Globus pallidus (tissue), 1 donor: ENCODE results near the gene FAM171A1.
"Not testable (repeated sequence)": the region's sequence is repeated elsewhere in the genome, so short reads cannot be mapped to it uniquely, and the experiment has no call there.

Source experiments
- DNase-seq: peaks from one replicate; pipeline ENCODE4 v3.0.0-alpha.2; 2015; ENCODE audit warnings: low spot score

FAM171A1 gene

DNA sequence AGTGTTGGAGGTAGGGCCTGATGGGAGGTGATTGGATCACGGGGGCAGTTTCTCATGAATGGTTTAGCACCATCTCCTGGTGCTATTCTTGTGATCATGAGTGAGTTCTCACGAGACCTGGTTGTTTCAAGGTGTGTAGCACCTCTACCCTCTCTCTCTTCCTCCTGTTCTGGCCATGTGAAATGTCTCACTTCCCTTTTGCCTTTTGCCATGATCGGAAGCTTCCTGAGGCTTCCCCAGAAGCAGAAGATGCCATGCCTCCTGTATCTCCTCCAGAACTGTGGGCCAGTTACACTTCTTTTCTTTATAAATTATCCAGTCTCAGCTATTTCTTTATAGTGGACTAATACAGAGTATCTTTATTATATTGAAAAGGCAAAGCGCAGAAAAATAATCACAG, 90.1 kb downstream of the FAM171A1 start:
- no peak for DNase-seq

- no peak for DNase-seq
Observed at GRCh38 chr10:15280462-15280861, 90.6 kb downstream of the FAM171A1 start.

GRCh38 chr10:15279236-15279635, 91.9 kb downstream of the FAM171A1 start:
- DNase-seq, result no peak

GRCh38 chr10:15278786-15279185, 92.3 kb downstream of the FAM171A1 start:
- DNase-seq, result no peak

DNA sequence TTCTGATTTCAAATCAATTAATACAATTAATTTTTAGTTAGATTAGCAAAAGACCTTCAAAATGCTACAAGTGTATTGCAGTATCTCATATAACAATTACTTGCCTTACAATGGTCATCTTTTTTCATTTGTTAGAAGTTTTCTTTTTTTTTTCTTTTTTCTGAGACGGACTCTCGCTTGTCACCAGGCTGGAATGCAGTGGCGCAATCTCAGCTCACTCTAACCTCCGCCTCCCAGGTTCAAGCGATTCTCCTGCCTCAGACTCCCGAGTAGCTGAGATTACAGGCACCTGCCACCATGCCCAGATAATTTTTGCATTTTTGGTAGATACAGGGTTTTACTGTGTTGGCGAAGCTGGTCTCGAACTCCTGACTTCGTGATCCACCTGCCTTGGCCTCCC, 95.0 kb downstream of the FAM171A1 start:
- not testable (repeated sequence) for DNase-seq

DNA sequence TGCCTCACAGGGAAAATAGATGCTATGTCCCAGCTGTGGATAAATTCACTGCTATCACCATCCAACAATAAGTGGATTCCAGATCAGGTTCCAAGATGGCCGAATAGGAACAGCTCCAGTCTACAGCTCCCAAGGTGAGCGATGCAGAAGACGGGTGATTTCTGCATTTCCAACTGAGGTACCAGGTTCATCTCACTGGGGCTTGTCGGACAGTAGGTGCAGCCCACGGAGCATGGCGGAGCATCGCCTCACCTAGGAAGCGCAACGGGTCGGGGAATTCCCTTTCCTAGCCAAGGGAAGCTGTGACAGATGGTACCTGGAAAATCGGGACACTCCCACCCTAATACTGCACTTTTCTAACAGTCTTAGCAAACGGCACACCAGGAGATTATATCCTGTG, 101.3 kb downstream of the FAM171A1 start:
- DNase-seq, result not testable (repeated sequence)

- no peak for DNase-seq
Observed at GRCh38 chr10:15267496-15267895, 103.6 kb downstream of the FAM171A1 start.

- no peak for DNase-seq
Observed at GRCh38 chr10:15266117-15266516, 105.0 kb downstream of the FAM171A1 start.

DNA sequence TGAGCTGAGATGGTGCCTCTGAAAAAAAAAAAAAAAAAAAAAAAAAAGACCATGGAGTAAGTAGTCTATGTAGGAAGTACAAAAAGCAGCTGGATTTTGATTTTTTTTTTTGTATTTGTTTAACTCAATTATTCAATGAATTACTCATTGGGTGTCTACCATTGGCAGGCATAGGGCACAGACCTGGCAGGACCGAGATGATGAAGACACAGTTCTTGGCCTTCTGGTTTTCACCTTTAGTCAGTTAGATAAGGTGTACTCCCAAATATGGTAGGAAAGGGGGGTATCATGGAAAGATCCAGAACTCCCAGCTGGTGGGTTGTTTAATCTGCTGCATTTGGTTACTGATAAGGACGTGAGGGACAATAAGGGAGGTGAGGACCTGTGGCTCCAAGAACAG, 105.5 kb downstream of the FAM171A1 start:
- DNase-seq, result no peak

DNA sequence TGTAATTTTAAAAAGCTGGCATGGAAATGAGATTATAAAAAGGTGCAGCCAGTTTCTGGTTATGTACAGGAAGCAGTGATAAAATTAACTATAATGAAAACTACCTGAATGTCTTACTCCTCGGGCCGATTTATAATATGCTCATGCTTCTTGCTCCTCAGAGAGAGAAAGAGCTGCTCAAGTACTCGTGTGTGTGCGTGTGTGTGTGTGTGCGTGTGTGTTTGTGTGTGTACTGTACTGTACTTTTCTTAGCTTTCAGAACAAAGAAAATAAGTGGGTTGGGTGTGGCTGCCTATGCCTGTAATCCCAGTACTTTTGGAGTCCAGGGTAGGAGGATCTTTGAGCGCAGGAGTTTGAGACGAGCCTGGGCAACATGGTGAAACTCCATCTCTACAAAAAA, 106.0 kb downstream of the FAM171A1 start:
- no peak for DNase-seq

- DNase-seq, result no peak
Observed at GRCh38 chr10:15263657-15264323, 107.3 kb downstream of the FAM171A1 start.

DNA sequence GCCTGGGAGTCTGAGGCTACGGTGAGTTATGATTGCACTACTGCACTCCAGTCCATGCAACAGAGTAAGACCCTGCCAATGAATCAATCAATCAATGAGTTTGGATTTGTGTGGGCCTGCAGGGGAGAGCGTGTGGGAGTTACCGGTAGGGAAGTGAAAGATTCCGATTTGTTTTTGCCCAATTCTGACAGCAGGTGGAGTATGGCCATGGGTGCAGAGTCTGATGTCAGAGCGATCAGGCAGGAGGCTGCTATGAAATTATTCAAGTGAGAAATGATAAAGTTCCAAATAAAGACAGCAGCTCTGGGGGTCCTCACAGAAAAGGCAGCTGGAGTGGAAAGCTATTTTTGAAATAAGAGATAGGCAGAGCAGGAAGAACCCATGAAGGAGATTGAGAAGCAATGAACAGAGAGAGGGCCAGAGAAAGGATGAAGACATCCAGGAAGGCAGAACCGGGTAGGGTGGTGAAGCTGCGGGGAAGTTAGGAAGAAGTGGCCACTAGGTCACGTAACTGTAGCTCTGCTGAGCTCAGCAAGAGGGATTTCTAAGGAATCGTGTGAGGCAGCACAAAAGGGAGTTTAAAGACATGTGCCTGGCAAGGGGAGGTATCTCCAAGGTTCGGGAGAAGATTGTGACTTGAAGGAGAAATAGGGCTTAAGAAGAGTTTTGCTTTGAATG, 108.9 kb downstream of the FAM171A1 start:
- peak; percentile 45 for DNase-seq

- no peak for DNase-seq
Observed at GRCh38 chr10:15259136-15259535, 112.0 kb downstream of the FAM171A1 start.

- no peak for DNase-seq
Observed at GRCh38 chr10:15258255-15258654, 112.8 kb downstream of the FAM171A1 start.

DNA sequence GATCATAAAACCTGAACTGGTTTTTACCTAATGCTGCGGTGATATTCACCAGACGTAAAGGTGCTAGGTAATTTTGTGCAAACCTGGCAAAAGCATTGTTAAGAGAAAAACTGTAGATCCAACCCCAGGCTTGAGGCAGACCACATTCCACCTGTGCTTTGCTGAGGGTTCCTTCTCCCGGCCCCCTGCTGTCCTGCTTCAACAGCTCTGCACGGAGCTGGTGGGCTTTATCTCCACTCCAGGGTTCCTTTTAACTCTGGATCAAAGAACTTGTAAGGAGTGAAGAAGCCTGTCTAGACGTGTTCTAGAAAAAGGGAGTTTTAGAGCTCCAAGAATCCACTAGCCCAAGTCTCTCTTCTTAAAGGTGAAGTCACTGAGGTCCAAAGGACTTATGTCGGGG, 115.1 kb downstream of the FAM171A1 start:
- DNase-seq, result no peak

DNA sequence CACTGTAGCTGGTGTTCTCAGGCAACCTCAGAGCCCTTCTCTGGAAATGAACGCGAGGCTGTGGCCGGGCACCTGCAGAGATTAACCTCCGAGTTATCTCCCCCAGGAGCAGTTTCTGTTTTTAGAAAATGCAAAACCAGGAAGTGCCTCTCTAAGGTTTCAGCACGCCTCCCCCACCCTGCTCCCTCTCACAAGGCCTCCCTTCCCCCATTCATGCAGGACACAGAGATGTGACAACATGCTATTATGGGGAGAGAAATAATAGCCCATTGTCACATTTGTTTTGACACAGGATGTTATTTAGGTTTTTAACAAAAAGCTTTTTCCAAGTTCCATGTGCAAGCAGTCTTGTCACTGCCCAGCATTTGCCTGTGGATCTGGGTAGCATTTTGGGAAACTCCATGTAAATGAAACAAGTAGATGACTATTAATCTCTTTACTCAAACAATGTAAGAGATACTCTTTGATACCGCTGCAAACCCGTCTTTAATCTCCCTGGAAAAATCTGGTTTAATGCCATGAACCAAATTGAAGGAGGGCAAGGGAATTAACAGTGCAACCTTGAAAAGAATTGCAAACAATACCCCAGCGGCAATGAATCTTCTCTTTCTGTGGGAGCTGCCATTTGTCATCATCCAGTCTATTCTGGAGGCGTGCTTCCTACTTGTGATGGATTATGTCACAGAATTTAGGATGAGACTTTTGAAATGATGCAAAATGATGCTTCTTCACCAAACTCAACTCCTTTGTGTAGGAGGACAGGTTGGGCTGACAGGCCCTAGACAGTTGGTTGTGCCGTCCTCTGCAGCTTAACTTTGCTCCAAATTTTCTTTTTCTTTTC, 116.1 kb downstream of the FAM171A1 start:
- DNase-seq, result peak; percentile 90

DNA sequence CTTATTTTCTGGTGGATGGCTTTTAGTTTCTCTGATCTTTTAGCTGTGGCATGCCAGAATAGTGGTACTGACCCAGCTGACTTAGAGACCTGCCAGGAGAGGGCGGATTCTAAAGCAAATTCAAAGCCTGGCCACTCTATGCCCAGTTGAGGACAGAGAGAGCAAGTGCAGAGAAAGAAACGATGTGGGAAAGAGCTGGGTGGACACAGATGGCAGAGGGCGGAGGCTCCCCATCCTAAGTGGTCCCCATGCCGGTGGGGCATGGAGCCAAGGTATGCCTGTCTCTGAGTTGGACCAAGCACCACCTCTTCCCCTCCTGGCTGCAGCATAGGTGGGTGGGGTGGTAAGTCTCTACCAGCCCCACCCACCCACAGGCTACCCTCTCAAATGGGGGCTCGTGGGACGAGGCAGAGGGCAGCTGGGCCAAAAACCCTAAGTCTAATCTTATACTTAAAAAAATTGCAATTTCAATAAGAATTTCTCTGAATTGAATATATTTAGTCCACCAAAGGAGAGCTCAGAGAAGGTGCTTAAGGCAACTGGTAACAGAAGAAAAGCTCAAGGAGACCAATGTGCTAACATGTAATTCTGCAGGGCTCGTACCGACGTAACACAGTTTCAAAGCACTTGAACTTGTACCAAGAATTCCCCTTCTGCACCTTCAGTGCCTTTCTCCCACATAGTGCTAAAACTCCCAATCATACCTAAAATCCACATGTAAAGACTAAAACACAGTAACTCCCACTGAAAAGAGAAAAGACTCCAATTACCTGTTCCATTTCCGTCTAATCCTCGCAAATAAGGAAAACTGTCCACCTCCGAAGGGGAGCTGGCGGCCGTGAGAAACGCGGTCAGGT, 116.9 kb downstream of the FAM171A1 start:
- DNase-seq, result peak; percentile 78

DNA sequence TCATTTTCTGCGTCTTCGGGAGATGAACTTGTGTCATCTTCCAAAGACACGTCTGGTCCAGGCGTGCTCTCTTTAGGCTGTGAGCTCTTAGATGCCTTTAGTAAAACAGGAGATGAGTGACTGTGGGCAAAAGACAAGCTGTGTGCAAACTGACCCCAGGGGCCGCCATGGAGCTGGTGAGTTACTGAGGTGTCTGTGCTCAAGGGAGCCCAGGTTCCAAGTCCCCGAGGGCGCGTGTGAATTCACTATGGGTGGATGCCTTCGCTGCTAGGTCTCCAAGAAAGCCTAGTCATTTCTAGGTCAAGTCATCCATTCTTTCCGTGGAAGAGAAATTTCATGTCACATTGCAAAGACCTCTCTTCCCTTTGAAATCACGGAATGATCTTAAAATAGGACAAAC, 118.7 kb downstream of the FAM171A1 start:
- DNase-seq, result no peak

GRCh38 chr10:15251791-15252380, 119.2 kb downstream of the FAM171A1 start:
- DNase-seq, result no peak

GRCh38 chr10:15245530-15245929, 125.6 kb downstream of the FAM171A1 start:
- DNase-seq, result no peak

DNA sequence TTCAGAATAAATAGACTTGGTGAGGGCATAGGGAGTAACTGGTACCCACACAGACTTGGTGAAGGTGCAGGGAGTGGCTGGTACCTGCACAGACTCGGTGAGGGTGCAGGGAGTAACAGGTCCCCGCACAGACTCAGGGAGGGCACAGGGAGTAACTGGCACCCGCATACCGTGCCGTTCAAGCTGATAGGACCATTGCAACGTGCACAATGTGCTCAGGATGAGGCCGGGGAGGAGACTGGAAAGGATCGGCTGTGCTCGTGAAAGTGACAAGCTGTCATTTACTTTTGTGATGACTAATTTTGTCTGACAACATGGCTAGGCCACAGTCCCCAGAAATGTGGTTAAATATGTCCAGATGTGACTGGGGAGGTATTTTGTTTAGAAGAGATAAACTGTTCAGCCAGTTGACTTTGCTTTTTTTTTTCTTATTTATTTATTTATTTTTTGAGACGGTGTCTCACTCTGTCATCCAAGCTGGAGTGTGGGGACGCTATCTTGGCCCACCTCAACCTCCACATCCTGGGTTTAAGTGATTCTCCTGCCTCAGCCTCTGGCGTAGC, 126.4 kb downstream of the FAM171A1 start:
- DNase-seq, result no peak
